Prostate gland (tissue), 2 donors: ENCODE results near the gene ANKRD45.

Experiments
- CTCF ChIP-seq, 4 experiments: fragments of 200-600 bp in 2 of 4; fragments of 450-650 bp in 2 of 4; sonication (generic) in 2 of 4; IDR thresholded peaks; 1 replicate in 3 of 4; 2 replicates in 1 of 4; pipeline ENCODE4 v1.5.1; 2016 to 2019; ENCODE audit warnings: antibody characterized with exemption in 4 of 4, mild to moderate bottlenecking in 2 of 4, moderate library complexity in 2 of 4
- POLR2AphosphoS5 ChIP-seq: sonication (generic); formaldehyde crosslinking; IDR thresholded peaks from one replicate; pipeline ENCODE4 v1.6.1; 2017; ENCODE audit warnings: antibody characterized with exemption

GRCh38 chr1:173561263-173561662, 108.4 kb downstream of the ANKRD45 start:
- TF ChIP-seq CTCF (IDR thresholded peaks at IDR 0.05), result no peak
- TF ChIP-seq POLR2AphosphoS5, result no peak
